Esophagus muscularis mucosa (tissue), 3 donors: ENCODE results near the gene DRG2.

Experiments used
- POLR2A ChIP-seq: fragments of 450-650 bp; IDR thresholded peaks from one replicate; pipeline ENCODE4 v1.6.1; 2017; ENCODE audit warnings: antibody characterized with exemption, moderate library complexity, mild to moderate bottlenecking, low read depth
- POLR2AphosphoS5 ChIP-seq, 2 donors: sonication (generic); formaldehyde crosslinking; IDR thresholded peaks; one replicate each; pipeline ENCODE4 v1.6.1; 2017; ENCODE audit warnings: antibody characterized with exemption in 2 of 2
- TF ChIP-seq, protein P1 (sequence below), 3 experiments: fragments of 200-600 bp in 2 of 3; fragments of 450-650 bp in 1 of 3; sonication (generic) in 2 of 3; IDR thresholded peaks; one replicate each; pipeline ENCODE4 v1.5.1; 2017 to 2019; ENCODE audit warnings: antibody characterized with exemption in 3 of 3, mild to moderate bottlenecking in 2 of 3, moderate library complexity in 1 of 3

DNA sequence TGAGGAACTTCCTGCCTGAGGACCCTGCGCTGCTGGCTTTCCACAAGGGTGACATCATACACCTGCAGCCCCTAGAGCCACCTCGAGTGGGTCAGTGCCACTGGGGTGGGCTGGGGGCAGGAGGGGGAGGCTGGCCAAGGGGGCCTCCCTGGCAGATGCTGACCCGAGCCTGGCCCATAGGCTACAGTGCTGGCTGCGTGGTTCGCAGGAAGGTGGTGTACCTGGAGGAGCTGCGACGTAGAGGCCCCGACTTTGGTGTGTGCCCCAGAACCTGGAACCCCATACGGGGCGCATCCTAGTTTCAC is 69.2 kb downstream of the DRG2 start:
- TF ChIP-seq, protein P1, sequence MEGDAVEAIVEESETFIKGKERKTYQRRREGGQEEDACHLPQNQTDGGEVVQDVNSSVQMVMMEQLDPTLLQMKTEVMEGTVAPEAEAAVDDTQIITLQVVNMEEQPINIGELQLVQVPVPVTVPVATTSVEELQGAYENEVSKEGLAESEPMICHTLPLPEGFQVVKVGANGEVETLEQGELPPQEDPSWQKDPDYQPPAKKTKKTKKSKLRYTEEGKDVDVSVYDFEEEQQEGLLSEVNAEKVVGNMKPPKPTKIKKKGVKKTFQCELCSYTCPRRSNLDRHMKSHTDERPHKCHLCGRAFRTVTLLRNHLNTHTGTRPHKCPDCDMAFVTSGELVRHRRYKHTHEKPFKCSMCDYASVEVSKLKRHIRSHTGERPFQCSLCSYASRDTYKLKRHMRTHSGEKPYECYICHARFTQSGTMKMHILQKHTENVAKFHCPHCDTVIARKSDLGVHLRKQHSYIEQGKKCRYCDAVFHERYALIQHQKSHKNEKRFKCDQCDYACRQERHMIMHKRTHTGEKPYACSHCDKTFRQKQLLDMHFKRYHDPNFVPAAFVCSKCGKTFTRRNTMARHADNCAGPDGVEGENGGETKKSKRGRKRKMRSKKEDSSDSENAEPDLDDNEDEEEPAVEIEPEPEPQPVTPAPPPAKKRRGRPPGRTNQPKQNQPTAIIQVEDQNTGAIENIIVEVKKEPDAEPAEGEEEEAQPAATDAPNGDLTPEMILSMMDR (IDR thresholded peaks at IDR 0.05) = no peak
- TF ChIP-seq POLR2A = no peak
- no peak for TF ChIP-seq POLR2AphosphoS5 (IDR thresholded peaks at IDR 0.05)
